Fibroblast of lung (primary cell): ENCODE data around the gene UBA7. TPM values are rescaled to one million over a fixed set of nuclear protein-coding genes. Genes with fewer than 3 reads are reported as not detected.

Experiments
- DNase-seq, 2 donors: peaks; one replicate each; pipeline versions ENCODE4 v3.0.0 to v3.0.0-alpha.2; 2010; ENCODE audit warnings: low read depth in 2 of 2
- H2AFZ ChIP-seq: 2 replicates; pipeline ENCODE4 v1.5.1; 2012; ENCODE audit warnings: low read length, control low read depth, inconsistent platforms
- H3K27ac ChIP-seq: 2 replicates; pipeline ENCODE4 v1.5.1; 2011; ENCODE audit warnings: low read length, control low read depth; ENCODE audit not compliant: insufficient read depth
- H3K27me3 ChIP-seq: 2 replicates; pipeline ENCODE4 v1.5.1; 2011; ENCODE audit warnings: mild to moderate bottlenecking, low read length; ENCODE audit not compliant: control insufficient read depth, insufficient read depth
- H3K36me3 ChIP-seq: 2 replicates; pipeline ENCODE4 v1.5.1; 2011; ENCODE audit warnings: low read length; ENCODE audit not compliant: control insufficient read depth, insufficient read depth
- H3K4me1 ChIP-seq: 2 replicates; pipeline ENCODE4 v1.5.1; 2011; ENCODE audit warnings: low read length; ENCODE audit not compliant: control insufficient read depth, insufficient read depth; ENCODE audit errors: extremely low read depth
- H3K4me2 ChIP-seq: 2 replicates; pipeline ENCODE4 v1.5.1; 2011; ENCODE audit warnings: low read length, control low read depth; ENCODE audit not compliant: insufficient read depth; ENCODE audit errors: extremely low read depth
- H3K4me3 ChIP-seq, 4 experiments: fragments of 200-600 bp in 1 of 4; sonication (generic) in 1 of 4; replicated peaks in 1 of 4; 2 replicates each; pipeline ENCODE4 v1.5.1; 2011 to 2016; ENCODE audit warnings: low read length in 4 of 4, low read depth in 3 of 4, mild to moderate bottlenecking in 3 of 4, control low read depth in 2 of 4, inconsistent platforms in 1 of 4, mixed read lengths in 1 of 4; ENCODE audit not compliant: insufficient read depth in 1 of 4; ENCODE audit errors: control extremely low read depth in 1 of 4
- H3K79me2 ChIP-seq: 2 replicates; pipeline ENCODE4 v1.5.1; 2012; ENCODE audit warnings: mild to moderate bottlenecking, low read length, inconsistent platforms; ENCODE audit not compliant: control insufficient read depth, insufficient read depth
- H3K9ac ChIP-seq: 2 replicates; pipeline ENCODE4 v1.5.1; 2011; ENCODE audit warnings: mild to moderate bottlenecking, low read length, control low read depth; ENCODE audit not compliant: insufficient read depth
- H3K9me3 ChIP-seq: 2 replicates; pipeline ENCODE4 v1.5.1; 2012; ENCODE audit warnings: low read depth, low read length; ENCODE audit not compliant: control insufficient read depth, insufficient read depth
- H4K20me1 ChIP-seq: 2 replicates; pipeline ENCODE4 v1.5.1; 2011; ENCODE audit warnings: low read length; ENCODE audit not compliant: control insufficient read depth, insufficient read depth; ENCODE audit errors: extremely low read depth
- EZH2 ChIP-seq: IDR thresholded peaks from 2 replicates; pipeline ENCODE4 v1.5.1; 2012; ENCODE audit warnings: low read length, control low read depth, mild to moderate bottlenecking; ENCODE audit errors: missing control alignments
- polyA plus RNA-seq, 2 donors: library from polyadenylated mRNA; depleted of rRNA in 1 of 2; stranded (reverse) in 1 of 2; unstranded in 1 of 2; fragments of >200 nt; gene quantifications; 2 replicates each; pipeline ENCODE4 v1.2.1, GENCODE V29; 2011 to 2012; ENCODE audit warnings: missing spikeins in 1 of 2
- total RNA-seq: library from RNA; depleted of rRNA; stranded (reverse); fragments of >200 nt; gene quantifications from 2 replicates; pipeline ENCODE4 v1.2.1, GENCODE V29; 2014
- TF ChIP-seq, protein P1 (sequence below), 2 donors: IDR thresholded peaks in 1 of 2; conservative IDR thresholded peaks in 1 of 2; 1 replicate in 1 of 2; 2 replicates in 1 of 2; pipeline ENCODE4 v1.5.1; 2011 to 2012; ENCODE audit warnings: low read length in 2 of 2, control low read depth in 1 of 2, inconsistent platforms in 1 of 2, low read depth in 1 of 2, mild to moderate bottlenecking in 1 of 2

UBA7 gene
- total and polyA plus RNA-seq, 2 donors (not counting 1 experiment from before 2014, with no cell fraction given): 33.7 to 57.1 TPM

DNA sequence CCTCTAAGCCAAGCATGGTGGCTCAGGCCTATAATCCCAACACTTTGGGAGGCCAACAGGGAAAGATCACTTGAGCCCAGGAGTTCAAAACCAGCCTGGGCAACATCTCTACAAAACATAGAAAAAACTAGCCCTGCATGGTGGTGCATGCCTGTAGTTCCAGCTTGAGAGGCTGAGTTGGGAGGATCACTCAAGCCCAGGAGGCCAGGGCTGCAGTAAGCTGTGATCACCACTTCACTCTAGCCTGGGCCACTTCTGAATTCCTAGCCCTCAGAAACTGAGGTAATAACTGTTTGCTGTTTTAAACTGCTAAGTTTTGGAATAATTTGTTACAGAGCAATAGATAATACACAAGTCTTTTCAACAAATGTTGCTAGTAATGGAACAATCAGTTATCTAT, 43.8 kb downstream of the UBA7 start:
- Histone ChIP-seq H3K27ac (no peak overlapping the region), H3K4me2 (no peak overlapping the region), H3K79me2 (peaks cover 70% of the 10 kb centered on the region), H3K27me3 (no peaks in the 10 kb centered on the region), H2AFZ (no peak overlapping the region), H3K4me3 (no peak overlapping the region), H3K9me3 (no peaks in the 10 kb centered on the region), H3K9ac (no peak overlapping the region), H4K20me1 (peaks cover 3% of the 10 kb centered on the region), H3K4me1 (peaks cover 2% of the 10 kb centered on the region), H3K36me3 (no peaks in the 10 kb centered on the region)
- no peak for DNase-seq
- no peak for TF ChIP-seq EZH2
- TF ChIP-seq, protein P1, sequence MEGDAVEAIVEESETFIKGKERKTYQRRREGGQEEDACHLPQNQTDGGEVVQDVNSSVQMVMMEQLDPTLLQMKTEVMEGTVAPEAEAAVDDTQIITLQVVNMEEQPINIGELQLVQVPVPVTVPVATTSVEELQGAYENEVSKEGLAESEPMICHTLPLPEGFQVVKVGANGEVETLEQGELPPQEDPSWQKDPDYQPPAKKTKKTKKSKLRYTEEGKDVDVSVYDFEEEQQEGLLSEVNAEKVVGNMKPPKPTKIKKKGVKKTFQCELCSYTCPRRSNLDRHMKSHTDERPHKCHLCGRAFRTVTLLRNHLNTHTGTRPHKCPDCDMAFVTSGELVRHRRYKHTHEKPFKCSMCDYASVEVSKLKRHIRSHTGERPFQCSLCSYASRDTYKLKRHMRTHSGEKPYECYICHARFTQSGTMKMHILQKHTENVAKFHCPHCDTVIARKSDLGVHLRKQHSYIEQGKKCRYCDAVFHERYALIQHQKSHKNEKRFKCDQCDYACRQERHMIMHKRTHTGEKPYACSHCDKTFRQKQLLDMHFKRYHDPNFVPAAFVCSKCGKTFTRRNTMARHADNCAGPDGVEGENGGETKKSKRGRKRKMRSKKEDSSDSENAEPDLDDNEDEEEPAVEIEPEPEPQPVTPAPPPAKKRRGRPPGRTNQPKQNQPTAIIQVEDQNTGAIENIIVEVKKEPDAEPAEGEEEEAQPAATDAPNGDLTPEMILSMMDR (conservative IDR thresholded peaks at IDR 0.05 in 1 of 2, IDR thresholded peaks at IDR 0.05 in 1 of 2; ENCODE audit: low read depth in 1 of 2, low read length in 2 of 2): no peak

DNA sequence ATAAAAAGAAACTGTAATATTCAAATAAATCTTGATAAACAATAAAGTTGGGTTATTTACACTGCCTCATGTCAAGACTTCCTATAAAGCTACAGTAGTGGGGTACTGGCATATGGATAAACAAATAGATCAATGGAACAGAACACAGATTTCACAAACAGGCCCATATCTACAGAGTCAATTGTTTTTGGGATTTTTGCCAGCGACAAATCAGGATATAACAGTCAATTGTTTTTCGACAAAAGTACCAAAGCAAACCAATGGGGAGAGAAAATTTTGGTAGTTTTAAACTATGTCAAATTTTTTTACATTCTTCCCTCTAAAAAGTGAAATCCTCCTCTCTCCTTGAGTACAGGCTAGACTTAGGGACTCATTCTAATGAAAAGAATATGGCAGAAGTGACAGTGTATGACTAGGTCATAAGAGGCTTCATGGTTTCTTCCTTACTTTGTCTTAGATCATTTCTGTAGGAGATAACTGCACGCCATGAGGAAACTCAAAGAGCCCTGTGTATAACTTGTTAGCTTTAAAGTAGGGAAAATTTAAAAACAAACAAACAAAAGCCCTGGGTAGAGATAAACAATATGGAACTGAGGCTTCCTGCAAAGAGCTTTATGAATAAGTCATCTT, 44.4 kb downstream of the UBA7 start:
- Histone ChIP-seq H3K79me2 (peaks cover 72% of the 10 kb centered on the region), H3K27me3 (no peaks in the 10 kb centered on the region), H3K4me1 (peaks cover 2% of the 10 kb centered on the region), H2AFZ (no peak overlapping the region), H3K36me3 (no peaks in the 10 kb centered on the region), H3K9me3 (no peaks in the 10 kb centered on the region), H3K4me2 (no peak overlapping the region), H3K9ac (no peak overlapping the region), H4K20me1 (peaks cover 3% of the 10 kb centered on the region), H3K27ac (no peak overlapping the region), H3K4me3 (no peak overlapping the region)
- TF ChIP-seq, protein P1 (conservative IDR thresholded peaks at IDR 0.05 in 1 of 2, IDR thresholded peaks at IDR 0.05 in 1 of 2; ENCODE audit: low read depth in 1 of 2, low read length in 2 of 2): no peak
- TF ChIP-seq EZH2: no peak
- DNase-seq: no peak

DNA sequence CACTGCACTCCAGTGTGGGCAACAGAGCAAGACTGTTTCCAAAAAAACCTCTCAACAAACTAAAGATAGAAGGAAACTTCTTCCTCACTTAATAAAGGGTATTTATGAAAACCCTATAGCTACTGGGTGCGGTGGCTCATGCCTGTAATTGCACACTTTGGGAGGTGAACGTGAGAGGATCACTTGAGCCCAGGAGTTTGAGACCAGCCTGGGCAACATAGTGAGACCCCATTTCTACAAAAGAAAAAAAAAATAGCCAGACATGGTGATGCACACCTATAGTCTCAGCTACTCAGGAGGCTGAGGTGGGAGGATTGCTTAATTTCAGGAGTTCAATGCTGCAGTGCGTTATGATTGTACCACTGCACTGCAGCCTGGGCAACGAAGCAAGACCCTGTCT, 49.8 kb downstream of the UBA7 start:
- H3K9ac ChIP-seq: no peak overlapping the region
- no peaks in the 10 kb centered on the region for H3K9me3 ChIP-seq
- H3K79me2 ChIP-seq: peaks cover 54% of the 10 kb centered on the region
- H3K36me3 ChIP-seq: no peaks in the 10 kb centered on the region
- no peak overlapping the region for H3K27ac ChIP-seq
- H3K4me2 ChIP-seq: no peak overlapping the region
- no peaks in the 10 kb centered on the region for H3K4me1 ChIP-seq
- no peaks in the 10 kb centered on the region for H3K27me3 ChIP-seq
- H2AFZ ChIP-seq: no peak overlapping the region
- no peak for DNase-seq
- TF ChIP-seq EZH2: no peak
- TF ChIP-seq, protein P1 (conservative IDR thresholded peaks at IDR 0.05 in 1 of 2, IDR thresholded peaks at IDR 0.05 in 1 of 2; ENCODE audit: low read depth in 1 of 2, low read length in 2 of 2): no peak
- no peaks in the 10 kb centered on the region for H4K20me1 ChIP-seq
- no peak overlapping the region for H3K4me3 ChIP-seq
